Measurements from ENCODE around the gene NFE2L2.

DNA sequence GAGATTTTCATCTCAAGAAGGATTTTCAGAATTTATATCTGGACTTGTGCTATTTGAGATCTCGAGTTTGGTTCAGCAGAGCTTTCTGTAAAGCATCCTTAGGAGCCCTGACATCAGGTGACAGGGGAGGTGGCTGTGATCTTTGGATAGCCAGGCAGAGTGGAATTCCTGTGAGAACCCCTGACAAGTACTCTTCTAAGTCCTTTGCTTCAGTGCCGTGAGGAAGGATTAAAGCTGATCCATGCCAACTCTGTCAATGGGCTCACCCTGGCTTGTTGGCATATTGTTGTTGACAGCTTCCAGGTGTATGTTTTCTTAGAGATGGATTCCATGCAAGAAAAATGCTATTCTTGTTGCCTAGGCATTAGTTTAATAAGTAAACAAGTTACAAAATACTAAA lies 38.0 kb upstream of the NFE2L2 start:
- TF ChIP-seq, protein P1, sequence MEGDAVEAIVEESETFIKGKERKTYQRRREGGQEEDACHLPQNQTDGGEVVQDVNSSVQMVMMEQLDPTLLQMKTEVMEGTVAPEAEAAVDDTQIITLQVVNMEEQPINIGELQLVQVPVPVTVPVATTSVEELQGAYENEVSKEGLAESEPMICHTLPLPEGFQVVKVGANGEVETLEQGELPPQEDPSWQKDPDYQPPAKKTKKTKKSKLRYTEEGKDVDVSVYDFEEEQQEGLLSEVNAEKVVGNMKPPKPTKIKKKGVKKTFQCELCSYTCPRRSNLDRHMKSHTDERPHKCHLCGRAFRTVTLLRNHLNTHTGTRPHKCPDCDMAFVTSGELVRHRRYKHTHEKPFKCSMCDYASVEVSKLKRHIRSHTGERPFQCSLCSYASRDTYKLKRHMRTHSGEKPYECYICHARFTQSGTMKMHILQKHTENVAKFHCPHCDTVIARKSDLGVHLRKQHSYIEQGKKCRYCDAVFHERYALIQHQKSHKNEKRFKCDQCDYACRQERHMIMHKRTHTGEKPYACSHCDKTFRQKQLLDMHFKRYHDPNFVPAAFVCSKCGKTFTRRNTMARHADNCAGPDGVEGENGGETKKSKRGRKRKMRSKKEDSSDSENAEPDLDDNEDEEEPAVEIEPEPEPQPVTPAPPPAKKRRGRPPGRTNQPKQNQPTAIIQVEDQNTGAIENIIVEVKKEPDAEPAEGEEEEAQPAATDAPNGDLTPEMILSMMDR (IDR thresholded peaks at IDR 0.05; ENCODE audit: low read depth, low read length): no peak
- TF ChIP-seq EZH2phosphoT487 (IDR thresholded peaks at IDR 0.05; ENCODE audit: low read depth): no peak
